ENCODE measurements around the gene WDFY4.

WDFY4 gene

DNA sequence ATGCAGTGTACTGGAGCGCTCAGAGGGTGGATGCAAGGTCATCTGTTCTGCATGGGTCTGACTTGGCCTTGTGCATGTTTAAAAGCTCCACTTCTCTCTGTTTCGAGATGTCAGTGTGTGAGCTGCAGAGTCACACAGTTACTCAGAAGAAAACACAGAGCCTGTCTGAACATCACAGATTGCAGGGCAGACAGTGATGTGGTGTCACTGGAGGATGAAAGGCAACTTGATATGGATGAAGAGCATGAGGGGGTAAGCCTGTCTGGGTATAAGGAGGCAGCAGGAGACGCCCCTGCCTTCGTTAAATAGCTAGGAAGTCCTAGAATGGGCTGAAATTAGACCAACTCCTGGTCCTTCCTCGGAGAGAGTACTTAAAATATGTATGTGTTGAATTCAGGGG is 322.5 kb downstream of the WDFY4 start:
- peaks cover 25% of the 10 kb centered on the region; the same call in 1 of the 2 replicates for H3K27me3 ChIP-seq (ENCODE audit: insufficient read depth, low read length)
- H2AFZ ChIP-seq (ENCODE audit: low read length, unreplicated experiment), result no peak overlapping the region
- H3K4me1 ChIP-seq (ENCODE audit: control insufficient read depth, insufficient read depth, low read length, unreplicated experiment), result no peaks in the 10 kb centered on the region
- no peak overlapping the region for H3K27ac ChIP-seq (ENCODE audit: low read depth, low read length)
- H3K4me3 ChIP-seq (ENCODE audit: low read depth, low read length), result no peak overlapping the region
- no peaks in the 10 kb centered on the region for H3K36me3 ChIP-seq (ENCODE audit: insufficient read depth, low read length)
- no peaks in the 10 kb centered on the region for H3K79me2 ChIP-seq (ENCODE audit: control insufficient read depth, insufficient read depth, low read length, unreplicated experiment)

DNA sequence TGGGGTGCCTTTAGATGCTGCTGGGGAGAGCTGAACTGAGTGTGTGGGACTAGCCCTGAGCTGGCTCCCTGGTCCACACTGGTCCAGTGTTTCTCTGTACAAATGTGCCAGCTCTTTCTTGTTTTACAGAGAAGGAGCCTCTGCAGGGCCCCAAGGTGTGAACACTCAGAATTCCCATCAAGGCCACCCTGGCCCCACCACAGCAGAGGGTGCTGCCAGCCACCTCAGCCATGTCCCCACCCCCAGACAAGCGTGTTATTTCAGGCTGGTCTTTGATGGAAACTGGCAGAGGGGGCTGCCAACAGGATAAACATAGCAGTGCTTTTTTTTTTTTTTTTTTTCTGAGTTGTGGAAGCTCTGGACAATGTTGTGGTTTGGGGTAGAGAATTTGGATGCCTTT is 323.4 kb downstream of the WDFY4 start:
- peaks cover 22% of the 10 kb centered on the region for H3K27me3 ChIP-seq (ENCODE audit: insufficient read depth, low read length)

DNA sequence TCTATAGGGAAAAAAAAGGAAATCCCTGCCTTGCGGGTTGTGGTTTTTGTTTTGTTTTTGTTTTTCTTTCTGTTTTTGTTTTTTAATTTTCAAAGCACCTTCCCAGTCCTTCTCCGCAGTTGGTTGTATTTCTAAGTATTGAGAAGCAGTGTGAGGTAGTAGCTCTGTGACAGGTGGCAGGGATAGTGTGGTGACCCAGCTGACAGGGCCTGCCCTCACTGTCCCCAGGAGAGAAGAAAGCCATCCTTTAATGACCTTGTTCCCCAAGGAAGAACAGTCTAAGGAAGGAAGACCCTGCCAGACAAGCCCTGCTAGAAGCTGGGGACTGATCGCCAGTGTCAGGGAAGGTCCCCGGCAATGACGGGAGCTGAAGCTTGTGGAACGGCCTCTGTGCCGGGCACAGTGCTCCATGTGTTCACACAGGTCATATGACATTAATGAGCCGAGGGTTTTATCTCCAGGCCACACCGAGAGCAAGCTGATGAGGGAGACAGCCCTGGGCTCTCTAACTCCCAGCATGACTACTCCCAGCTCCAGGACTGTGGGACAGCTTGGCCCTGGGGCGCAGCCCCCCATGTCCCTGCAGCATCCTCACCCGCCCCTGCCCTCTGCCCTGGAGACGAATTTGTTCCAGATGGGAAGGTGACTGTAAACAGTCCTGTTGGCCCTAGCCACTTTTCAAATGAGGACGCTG is 324.0 kb downstream of the WDFY4 start:
- H2AFZ ChIP-seq (ENCODE audit: low read length, unreplicated experiment), result no peak overlapping the region

More for the DNA sequence above, 323.4 kb downstream of the WDFY4 start:
- no peak overlapping the region for H3K4me3 ChIP-seq (ENCODE audit: low read depth, low read length)
- no peaks in the 10 kb centered on the region for H3K79me2 ChIP-seq (ENCODE audit: control insufficient read depth, insufficient read depth, low read length, unreplicated experiment)
- no peak overlapping the region for H3K27ac ChIP-seq (ENCODE audit: low read depth, low read length)
- H3K36me3 ChIP-seq (ENCODE audit: insufficient read depth, low read length), result no peaks in the 10 kb centered on the region
- no peak overlapping the region for H2AFZ ChIP-seq (ENCODE audit: low read length, unreplicated experiment)
- H3K4me1 ChIP-seq (ENCODE audit: control insufficient read depth, insufficient read depth, low read length, unreplicated experiment), result no peaks in the 10 kb centered on the region

DNA sequence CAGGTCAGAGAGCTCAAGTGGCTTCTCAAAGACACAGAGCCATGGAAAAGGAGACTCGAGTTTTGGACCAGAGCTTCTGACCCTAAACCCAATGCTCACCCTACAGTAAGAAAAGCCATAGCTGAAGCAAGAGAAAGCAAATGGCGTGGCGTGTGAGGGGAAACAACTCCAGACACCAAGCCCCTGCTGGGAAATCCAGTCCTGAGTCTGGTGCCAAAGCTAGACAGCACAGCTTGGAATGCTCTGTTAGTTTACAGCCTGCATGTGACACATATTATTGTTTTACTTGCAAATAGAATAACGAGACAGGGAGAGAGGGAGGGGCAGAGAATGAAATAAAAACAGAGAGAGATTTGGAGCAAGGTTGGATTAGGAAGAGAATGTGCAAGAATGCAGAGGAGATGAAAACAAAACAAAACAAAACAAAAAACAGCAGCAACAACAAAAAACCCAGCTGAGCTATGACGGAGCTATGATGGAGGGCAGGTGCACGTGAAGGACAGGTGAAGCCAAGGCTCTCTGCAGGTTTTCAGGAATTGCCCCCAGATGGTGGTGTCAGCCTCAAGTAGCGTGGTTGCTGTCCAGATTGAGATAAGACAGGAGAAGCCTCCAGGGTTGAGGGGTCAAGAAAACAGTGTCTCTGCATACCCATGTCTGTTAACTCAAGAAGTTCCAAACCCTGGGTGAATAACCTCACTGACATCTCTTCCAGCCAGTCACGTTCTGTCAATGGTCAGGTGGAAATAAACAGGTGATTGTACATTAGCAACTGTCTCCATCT is 324.7 kb downstream of the WDFY4 start:
- peaks cover 34% of the 10 kb centered on the region for H3K27me3 ChIP-seq (ENCODE audit: insufficient read depth, low read length)
- no peaks in the 10 kb centered on the region for H3K4me1 ChIP-seq (ENCODE audit: control insufficient read depth, insufficient read depth, low read length, unreplicated experiment)
- no peak overlapping the region for H2AFZ ChIP-seq (ENCODE audit: low read length, unreplicated experiment)
- no peak overlapping the region for H3K27ac ChIP-seq (ENCODE audit: low read depth, low read length)
- no peaks in the 10 kb centered on the region for H3K36me3 ChIP-seq (ENCODE audit: insufficient read depth, low read length)
- no peaks in the 10 kb centered on the region for H3K79me2 ChIP-seq (ENCODE audit: control insufficient read depth, insufficient read depth, low read length, unreplicated experiment)
- no peak overlapping the region for H3K4me3 ChIP-seq (ENCODE audit: low read depth, low read length)

More for the DNA sequence above, 324.0 kb downstream of the WDFY4 start:
- H3K4me1 ChIP-seq (ENCODE audit: control insufficient read depth, insufficient read depth, low read length, unreplicated experiment), result no peaks in the 10 kb centered on the region
- H3K79me2 ChIP-seq (ENCODE audit: control insufficient read depth, insufficient read depth, low read length, unreplicated experiment), result no peaks in the 10 kb centered on the region
- peaks cover 26% of the 10 kb centered on the region for H3K27me3 ChIP-seq (ENCODE audit: insufficient read depth, low read length)
- H3K4me3 ChIP-seq (ENCODE audit: low read depth, low read length), result no peak overlapping the region
- H3K27ac ChIP-seq (ENCODE audit: low read depth, low read length), result no peak overlapping the region
- H3K36me3 ChIP-seq (ENCODE audit: insufficient read depth, low read length), result no peaks in the 10 kb centered on the region

DNA sequence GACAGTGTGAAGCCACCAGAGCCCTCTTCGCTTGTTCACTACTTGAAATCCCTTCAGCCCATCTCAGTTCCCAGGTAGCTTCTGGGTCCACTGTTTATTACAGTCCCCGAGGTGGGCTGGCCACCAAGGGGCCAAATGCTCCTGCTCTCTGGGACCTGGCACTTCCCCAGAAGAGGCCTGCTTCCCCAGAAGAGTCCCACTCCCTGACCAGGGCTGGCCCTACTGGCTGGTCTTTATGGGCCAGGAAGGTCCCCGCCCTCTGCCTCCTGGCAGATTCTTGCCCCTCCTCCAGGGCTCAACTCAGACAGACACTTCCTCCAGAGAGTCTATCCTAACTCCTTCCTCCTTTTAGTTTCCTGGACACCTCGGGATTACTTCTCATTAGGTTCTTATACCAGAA is 325.6 kb downstream of the WDFY4 start:
- Histone ChIP-seq H3K4me1 (ENCODE audit: control insufficient read depth, insufficient read depth, low read length, unreplicated experiment) (no peaks in the 10 kb centered on the region), H3K4me3 (ENCODE audit: low read depth, low read length) (no peak overlapping the region), H3K36me3 (ENCODE audit: insufficient read depth, low read length) (no peaks in the 10 kb centered on the region), H3K79me2 (ENCODE audit: control insufficient read depth, insufficient read depth, low read length, unreplicated experiment) (no peaks in the 10 kb centered on the region), H3K27me3 (ENCODE audit: insufficient read depth, low read length) (peaks cover 32% of the 10 kb centered on the region), H2AFZ (ENCODE audit: low read length, unreplicated experiment) (no peak overlapping the region), H3K27ac (ENCODE audit: low read depth, low read length) (no peak overlapping the region)

DNA sequence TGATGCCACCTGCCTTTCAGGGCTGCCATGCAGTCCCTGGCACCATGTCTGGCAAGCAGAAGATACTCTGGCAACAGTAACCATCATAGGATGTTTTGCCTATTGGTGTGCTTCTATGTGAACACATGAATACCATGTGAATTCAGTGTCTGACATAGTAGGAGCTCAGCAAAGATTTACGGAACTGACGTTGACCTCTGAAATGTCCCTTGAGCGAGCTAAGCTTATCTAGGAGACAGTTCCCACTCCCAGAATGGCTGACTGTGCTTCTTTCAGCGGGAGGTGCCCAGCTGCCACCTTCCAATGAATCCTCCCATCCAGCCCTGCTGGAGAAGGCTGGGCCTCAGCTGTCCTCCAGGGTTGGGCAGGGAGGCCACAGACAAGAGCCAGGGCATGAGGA is 326.2 kb downstream of the WDFY4 start:
- H3K36me3 ChIP-seq (ENCODE audit: insufficient read depth, low read length), result no peaks in the 10 kb centered on the region
- H3K27ac ChIP-seq (ENCODE audit: low read depth, low read length), result no peak overlapping the region
- no peaks in the 10 kb centered on the region for H3K79me2 ChIP-seq (ENCODE audit: control insufficient read depth, insufficient read depth, low read length, unreplicated experiment)
- H3K27me3 ChIP-seq (ENCODE audit: insufficient read depth, low read length), result peaks cover 32% of the 10 kb centered on the region
- no peak overlapping the region for H2AFZ ChIP-seq (ENCODE audit: low read length, unreplicated experiment)
- no peaks in the 10 kb centered on the region for H3K4me1 ChIP-seq (ENCODE audit: control insufficient read depth, insufficient read depth, low read length, unreplicated experiment)
- H3K4me3 ChIP-seq (ENCODE audit: low read depth, low read length), result no peak overlapping the region

DNA sequence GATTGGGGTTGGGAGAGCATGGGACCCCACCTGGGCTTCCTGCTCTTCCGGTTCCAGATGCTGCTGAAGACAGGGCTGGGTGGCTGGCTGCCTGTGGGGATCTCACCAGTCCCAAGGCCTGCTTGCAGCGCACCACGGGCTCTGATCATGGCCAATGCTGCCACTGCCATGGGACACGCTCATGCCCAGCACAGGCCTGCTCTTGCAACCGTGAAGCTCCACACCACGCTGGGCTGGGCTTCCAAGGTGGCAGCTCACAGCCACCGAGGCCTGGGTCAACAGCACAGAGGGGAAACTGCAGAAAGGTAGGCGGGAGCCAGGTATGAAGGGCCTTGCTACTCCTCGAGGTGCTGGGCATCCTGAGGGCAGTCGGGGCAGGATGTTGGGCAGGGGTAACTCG is 327.1 kb downstream of the WDFY4 start:
- Histone ChIP-seq H2AFZ (ENCODE audit: low read length, unreplicated experiment) (no peak overlapping the region), H3K4me1 (ENCODE audit: control insufficient read depth, insufficient read depth, low read length, unreplicated experiment) (no peaks in the 10 kb centered on the region), H3K36me3 (ENCODE audit: insufficient read depth, low read length) (no peaks in the 10 kb centered on the region), H3K27ac (ENCODE audit: low read depth, low read length) (no peak overlapping the region), H3K79me2 (ENCODE audit: control insufficient read depth, insufficient read depth, low read length, unreplicated experiment) (no peaks in the 10 kb centered on the region), H3K4me3 (ENCODE audit: low read depth, low read length) (no peak overlapping the region), H3K27me3 (ENCODE audit: insufficient read depth, low read length) (peaks cover 32% of the 10 kb centered on the region)

DNA sequence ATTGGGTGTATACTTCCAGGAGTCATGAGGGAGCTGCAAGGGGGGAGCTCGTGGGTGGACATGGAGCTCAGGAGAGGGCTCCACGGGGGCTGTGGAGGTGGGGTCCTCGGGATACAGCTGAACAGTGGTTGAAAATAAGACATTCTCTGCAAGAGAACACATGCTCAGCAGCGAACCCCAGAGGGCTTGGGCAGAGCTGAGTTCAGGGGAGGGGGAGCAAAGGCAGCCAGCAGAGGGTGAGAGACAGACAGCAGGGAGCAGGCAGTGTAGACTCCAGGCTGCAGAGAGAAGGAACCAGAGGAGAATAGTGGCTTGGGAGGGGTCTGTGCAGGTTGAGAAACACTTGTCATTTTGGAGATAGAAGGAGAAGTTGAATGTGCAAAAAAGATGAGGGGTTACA is 327.9 kb downstream of the WDFY4 start:
- H3K4me3 ChIP-seq (ENCODE audit: low read depth, low read length), result no peak overlapping the region
- no peak overlapping the region for H2AFZ ChIP-seq (ENCODE audit: low read length, unreplicated experiment)
- no peaks in the 10 kb centered on the region for H3K79me2 ChIP-seq (ENCODE audit: control insufficient read depth, insufficient read depth, low read length, unreplicated experiment)
- H3K36me3 ChIP-seq (ENCODE audit: insufficient read depth, low read length), result no peaks in the 10 kb centered on the region
- peaks cover 27% of the 10 kb centered on the region for H3K27me3 ChIP-seq (ENCODE audit: insufficient read depth, low read length)
- H3K27ac ChIP-seq (ENCODE audit: low read depth, low read length), result no peak overlapping the region
- H3K4me1 ChIP-seq (ENCODE audit: control insufficient read depth, insufficient read depth, low read length, unreplicated experiment), result no peaks in the 10 kb centered on the region

DNA sequence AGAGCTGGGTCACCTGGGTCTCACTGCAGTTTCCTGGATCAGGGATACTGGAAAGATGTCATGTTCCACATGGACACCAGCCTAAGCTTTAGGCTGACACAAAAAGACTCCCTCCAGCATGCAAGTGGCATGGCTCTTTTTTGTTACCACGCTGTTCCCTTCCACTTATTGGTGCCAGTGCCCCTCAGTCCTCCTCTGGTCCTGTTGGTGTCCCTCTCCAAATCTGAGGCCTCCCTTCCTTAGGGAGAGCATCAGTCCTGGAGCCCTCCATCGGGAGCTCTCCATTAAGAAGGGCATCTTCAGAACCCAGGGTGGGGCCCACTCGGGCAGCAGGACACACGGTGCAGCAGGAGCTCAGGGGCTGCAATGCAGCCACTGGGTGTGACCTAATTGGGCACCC is 331.0 kb downstream of the WDFY4 start:
- Histone ChIP-seq H3K4me1 (ENCODE audit: control insufficient read depth, insufficient read depth, low read length, unreplicated experiment) (no peaks in the 10 kb centered on the region), H3K36me3 (ENCODE audit: insufficient read depth, low read length) (no peaks in the 10 kb centered on the region), H3K79me2 (ENCODE audit: control insufficient read depth, insufficient read depth, low read length, unreplicated experiment) (no peaks in the 10 kb centered on the region), H2AFZ (ENCODE audit: low read length, unreplicated experiment) (no peak overlapping the region), H3K4me3 (ENCODE audit: low read depth, low read length) (no peak overlapping the region), H3K27ac (ENCODE audit: low read depth, low read length) (no peak overlapping the region), H3K27me3 (ENCODE audit: insufficient read depth, low read length) (peaks cover 14% of the 10 kb centered on the region; the same call in 1 of the 2 replicates)

DNA sequence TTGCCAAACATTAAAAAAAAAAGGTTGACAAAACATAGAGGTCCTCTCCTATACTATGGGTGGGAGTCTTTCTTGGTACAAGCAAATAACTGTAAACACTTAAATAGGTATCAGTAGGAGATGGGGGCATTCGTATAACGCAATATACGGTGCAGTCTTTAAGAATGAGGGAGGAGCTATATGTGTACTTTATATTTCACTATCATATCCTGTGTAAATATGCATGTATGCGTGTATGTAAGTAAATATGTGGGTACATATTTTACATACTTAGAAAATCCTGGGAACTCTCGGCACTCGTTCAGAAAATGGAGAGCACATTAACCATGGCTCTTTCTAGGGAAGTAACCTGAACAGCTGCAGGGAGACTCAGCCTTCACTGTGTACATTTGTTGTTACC is 337.0 kb downstream of the WDFY4 start:
- H3K36me3 ChIP-seq (ENCODE audit: insufficient read depth, low read length), result no peaks in the 10 kb centered on the region
- H3K27me3 ChIP-seq (ENCODE audit: insufficient read depth, low read length), result no peaks in the 10 kb centered on the region
- no peak overlapping the region for H3K27ac ChIP-seq (ENCODE audit: low read depth, low read length)
- H3K4me3 ChIP-seq (ENCODE audit: low read depth, low read length), result no peak overlapping the region
- no peaks in the 10 kb centered on the region for H3K79me2 ChIP-seq (ENCODE audit: control insufficient read depth, insufficient read depth, low read length, unreplicated experiment)
- H2AFZ ChIP-seq (ENCODE audit: low read length, unreplicated experiment), result no peak overlapping the region
- no peaks in the 10 kb centered on the region for H3K4me1 ChIP-seq (ENCODE audit: control insufficient read depth, insufficient read depth, low read length, unreplicated experiment)

DNA sequence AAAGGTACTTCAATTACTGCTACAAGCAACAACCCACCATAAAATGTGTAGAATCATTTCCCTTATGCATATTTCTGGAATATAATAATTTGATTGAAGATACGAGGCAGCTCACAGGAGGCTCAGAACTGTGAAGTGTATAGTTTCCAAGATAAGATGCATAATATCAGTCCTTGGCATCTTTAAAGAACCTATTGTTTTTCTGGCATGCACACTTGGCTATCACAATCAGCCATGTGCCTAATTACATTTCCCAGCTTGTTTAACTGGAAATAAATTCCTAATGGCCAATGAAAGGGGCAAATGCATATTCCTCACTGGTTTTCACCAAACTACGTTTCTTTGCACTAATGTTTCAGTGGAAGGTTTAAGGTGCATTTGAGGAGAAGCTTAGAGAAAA is 338.4 kb downstream of the WDFY4 start:
- Histone ChIP-seq H2AFZ (ENCODE audit: low read length, unreplicated experiment) (no peak overlapping the region), H3K4me1 (ENCODE audit: control insufficient read depth, insufficient read depth, low read length, unreplicated experiment) (no peaks in the 10 kb centered on the region), H3K27me3 (ENCODE audit: insufficient read depth, low read length) (no peaks in the 10 kb centered on the region), H3K79me2 (ENCODE audit: control insufficient read depth, insufficient read depth, low read length, unreplicated experiment) (no peaks in the 10 kb centered on the region), H3K36me3 (ENCODE audit: insufficient read depth, low read length) (no peaks in the 10 kb centered on the region), H3K27ac (ENCODE audit: low read depth, low read length) (no peak overlapping the region), H3K4me3 (ENCODE audit: low read depth, low read length) (no peak overlapping the region)

All from ACC112 (cell line).